Putamen (tissue), 1 donor: ENCODE measurements around the gene CNIH3.
A peak's percentile ranks its signal among the peaks of the same experiment; 100 is the strongest.

Source experiments
- DNase-seq: peaks from one replicate; pipeline ENCODE4 v3.0.0-alpha.2; 2016; ENCODE audit warnings: low spot score

Gene CNIH3

DNA sequence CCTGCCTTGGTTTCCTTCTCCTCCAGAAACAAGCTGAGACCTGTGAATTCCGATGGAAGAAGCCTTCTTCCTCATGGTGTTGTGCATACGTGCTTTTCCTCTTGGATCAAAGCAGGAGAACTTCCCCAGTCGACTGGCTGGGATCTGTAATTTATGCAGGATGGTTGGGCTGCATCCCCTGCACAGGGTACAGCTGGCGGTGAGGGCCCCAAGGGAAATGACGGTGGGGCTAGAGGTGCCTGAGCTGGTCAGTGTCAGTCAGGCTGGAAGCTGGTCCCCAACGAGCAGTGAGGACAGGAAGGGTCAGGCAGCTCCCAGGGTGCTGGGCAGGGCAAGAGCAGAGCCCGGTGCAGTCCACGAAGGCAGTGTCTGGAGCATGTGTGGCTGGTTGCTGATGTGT, 106.7 kb downstream of the CNIH3 start:
- no peak for DNase-seq

- no peak for DNase-seq
Observed at GRCh38 chr1:224724566-224724965, 108.4 kb downstream of the CNIH3 start.

DNA sequence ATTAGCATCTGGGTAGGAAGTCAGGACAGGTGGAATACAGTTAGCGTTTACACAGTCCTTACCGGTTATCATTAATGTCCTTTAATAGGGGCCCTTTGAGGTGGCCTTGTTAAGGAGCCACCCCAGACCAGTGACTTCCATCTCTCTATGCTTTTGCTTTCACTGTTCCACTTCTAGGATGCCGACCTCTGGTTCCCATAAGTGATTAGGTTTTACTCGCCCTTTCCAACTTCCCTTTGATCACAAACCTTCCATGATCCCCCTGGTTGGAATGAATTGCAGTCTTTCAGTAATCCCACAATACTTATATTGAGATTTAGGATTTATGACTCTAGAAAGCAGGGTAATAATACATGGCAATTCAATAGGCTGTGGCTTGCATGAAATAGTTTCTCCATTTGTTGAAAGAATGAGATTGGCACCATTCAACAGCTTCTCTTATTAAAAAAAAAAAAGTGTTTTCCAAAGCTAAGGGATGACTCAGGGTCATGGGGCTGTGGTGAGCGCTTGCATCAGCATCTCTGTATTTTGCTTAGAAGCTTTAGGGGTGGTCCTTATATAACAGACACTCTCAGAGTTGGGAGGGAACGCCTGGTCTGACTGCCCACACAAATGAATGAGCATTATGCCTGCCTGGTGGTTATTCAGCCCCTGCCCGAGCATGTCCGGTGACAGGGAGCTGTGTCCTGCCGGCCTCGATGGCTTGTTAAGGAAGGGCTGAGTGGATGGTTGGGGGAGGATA, 110.5 kb downstream of the CNIH3 start:
- no peak for DNase-seq

DNA sequence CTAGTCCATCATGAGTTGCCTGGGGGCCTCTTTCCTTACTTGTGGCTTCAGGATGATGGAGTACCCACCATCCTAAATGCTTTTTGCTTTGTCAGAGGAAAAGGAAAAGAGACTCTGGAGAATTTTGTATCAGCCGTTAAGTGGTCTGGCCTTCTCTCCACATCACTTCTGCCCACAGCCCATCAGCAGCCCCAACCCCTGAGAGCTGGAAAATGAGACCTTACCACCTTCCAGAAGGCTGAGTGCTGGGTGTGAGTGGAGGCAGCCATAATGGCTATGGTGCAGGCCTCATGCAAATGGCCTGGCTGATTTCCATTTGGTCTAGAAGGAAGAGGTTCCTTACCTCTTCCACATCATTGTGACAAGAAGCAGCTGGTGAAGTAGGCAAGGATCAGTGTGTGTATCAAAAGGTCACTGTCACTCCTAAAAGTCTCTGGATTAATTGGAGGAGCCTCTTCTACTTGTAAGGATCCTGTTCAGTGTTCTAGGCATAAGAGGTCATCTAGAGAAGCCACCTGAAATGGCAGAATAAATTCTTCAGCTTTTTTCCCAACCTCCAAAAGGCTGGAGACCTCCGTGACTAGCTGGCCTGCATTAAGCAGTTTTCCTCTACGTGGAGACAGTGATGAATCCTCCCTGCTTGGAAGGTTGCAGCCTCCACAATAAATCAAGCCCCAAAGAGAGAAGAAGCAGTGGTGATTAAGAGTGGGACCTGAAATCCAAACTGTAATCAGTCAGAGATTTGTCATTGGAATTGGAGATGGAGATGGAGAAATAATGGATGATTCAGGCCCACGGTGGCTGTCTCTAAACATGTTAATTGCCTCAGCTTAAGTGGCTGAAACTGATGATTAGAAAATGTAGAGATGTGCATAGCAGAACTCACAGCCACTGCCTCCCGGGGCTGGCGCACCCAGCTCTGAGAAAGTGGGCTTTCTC, 111.5 kb downstream of the CNIH3 start:
- no peak for DNase-seq

DNA sequence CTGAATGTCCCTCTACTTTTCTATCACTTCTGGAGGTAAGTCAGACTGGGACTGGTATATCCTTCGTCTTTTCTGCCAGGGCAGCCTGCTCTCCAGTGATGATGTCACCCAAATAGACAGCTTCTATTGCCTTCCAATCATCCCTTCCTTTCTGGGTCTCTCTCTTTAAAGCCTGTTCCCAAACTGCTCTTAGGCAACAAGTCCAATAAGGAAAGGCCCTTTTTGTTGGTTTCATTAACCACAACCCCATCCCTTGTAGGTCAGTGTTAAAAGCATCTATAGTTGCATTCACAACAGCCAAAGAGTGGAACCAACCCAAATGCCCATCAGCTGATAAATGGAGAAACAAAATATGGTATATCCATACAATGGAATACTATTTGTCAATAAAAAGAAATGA, 114.4 kb downstream of the CNIH3 start:
- DNase-seq, result no peak

DNA sequence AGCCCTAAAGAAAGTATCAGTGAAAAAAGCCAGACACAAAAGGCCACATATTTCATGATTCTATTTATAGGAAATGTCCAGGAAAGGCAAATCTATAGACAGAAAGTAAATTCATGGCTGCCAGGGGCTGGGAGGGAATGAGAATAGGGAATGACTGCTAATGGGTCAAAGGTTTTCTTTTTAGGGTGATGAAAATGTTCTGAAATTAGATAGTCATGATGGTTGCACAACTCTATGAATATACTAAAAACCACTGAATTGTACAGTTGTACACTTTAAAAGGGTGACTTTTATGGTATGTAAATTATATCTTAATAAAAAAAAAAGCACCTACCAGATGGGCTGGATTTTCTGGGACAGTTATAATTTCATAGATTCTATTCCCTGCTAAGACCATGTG, 114.8 kb downstream of the CNIH3 start:
- no peak for DNase-seq

DNA sequence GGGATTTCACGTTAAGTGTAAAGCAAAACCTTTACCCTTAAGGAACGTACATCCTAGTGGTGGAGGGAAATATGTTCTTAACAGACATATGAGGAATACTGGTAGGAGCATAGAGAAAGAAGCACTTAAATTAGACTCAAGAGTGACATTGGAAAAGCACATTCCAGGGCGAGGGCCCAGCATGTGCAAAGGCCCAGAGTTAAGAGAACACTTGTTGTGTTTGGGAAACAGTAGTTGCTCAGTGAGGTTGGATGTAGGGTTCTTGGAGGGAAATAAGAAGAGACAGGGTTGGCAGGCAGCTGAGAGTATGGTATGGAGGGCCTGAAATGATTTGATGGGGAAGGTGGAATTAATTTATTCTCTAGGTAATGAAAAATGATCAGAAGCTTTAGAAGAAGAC, 115.5 kb downstream of the CNIH3 start:
- no peak for DNase-seq

DNA sequence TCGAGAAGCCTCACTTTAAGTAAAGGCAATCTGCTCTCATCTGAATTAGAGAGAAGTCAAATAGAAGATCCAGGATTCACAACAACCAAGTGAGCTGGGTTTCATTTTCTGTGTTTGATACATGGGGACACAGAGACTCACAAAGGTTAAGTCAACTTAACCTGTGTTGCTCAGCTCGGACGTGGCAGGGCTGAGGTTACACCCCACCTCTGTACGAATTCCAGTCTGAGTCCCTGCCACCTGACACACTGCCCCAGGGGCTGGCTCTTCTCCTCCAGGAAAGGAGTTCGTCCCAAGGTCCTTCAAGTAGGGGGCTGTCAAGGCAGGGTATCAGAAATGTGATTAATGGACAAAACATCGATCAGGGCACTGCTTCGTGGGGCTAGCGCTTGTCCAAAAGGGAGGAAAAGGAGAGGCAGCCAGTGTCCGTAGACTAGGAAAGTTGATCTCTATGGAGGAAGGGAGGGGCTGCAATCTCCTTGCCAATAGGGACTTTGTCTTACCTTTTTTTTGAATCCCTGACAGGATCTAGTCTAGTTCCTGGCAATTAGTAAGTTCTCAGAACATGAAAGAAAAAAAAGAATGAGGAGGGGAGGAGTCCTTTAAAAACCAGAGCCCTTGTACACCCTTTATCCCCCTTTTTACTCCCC, 116.4 kb downstream of the CNIH3 start:
- no peak for DNase-seq

DNA sequence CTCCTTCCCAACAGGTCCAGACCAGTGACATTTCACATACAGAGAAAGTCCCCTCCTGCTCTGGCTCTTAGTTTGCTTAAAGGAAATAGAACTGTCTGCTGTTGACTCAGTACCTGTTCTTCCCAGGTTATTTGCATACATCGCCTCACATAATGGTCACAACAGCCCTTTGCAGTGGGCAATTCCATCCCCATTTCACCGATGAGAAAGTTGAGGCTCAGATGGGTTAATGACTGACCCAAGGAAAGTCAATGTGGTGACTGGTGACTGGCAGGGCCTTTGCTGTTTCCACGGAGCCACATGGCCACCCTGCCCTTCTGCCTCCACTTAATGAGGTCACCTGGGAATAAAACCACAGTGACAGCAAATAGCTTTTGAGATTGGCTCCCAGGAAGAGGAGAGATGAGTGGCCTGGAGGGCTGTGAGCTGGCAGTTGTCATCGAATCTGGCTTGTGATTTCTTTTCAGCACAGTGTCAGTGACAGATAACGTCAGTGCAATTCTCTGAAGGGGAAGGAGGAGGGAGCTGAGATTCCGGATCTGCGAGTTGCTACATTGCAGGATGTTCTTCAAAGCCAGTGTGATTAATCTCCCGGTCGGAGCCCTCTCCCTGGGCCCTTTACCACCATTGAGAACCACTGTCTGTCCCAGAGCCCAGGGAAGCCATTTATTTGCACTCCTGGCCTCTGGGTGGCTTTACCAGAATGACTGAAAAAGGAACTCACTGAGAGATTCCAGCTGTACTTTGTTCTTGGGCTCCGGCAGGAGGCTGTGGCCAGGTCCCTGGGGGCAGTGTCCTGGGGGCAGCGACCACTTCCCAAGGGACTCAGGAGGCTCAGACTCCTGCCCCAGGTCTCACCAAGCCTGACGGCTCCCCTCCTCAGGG, 117.2 kb downstream of the CNIH3 start:
- DNase-seq, result no peak

- DNase-seq, result no peak
Observed at GRCh38 chr1:224734261-224734935, 118.3 kb downstream of the CNIH3 start.

GRCh38 chr1:224735159-224735558, 119.0 kb downstream of the CNIH3 start:
- no peak for DNase-seq

DNA sequence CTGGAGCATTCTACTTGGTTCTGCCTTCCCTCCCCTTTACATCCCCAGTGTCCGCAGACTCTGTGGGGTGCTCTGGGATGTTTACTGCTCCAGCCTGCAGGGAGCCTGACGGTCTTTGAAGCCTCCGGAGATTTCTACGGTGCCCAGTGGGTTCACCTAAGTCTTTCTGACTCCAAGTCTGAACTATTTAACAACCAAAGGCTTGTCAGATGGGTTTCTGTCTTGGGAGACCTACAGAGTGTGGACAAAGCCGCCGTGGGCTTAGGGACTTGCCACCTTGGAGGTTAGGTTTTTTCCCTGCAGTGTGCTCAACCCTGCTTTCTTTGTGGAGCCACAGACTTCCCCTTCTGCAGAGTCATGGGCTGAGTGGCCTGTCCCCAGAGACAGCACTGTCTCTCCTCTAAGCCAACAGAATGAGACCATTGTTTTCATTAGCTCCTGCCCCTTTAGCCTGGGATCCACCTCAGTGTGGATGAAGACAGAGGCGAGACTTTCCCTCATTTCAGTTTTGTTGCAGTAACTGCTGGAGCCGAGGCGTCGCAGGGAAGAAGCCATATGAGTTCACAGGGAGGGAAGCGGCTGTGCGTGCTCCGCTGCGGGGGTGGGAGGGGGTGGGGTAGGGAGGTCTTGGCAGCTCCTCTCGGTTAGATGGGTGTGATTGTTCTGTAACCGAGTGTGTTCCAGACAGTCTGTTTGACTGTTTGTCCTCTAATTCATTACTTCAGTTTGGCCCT, 120.7 kb downstream of the CNIH3 start:
- DNase-seq, result peak; percentile 49

DNA sequence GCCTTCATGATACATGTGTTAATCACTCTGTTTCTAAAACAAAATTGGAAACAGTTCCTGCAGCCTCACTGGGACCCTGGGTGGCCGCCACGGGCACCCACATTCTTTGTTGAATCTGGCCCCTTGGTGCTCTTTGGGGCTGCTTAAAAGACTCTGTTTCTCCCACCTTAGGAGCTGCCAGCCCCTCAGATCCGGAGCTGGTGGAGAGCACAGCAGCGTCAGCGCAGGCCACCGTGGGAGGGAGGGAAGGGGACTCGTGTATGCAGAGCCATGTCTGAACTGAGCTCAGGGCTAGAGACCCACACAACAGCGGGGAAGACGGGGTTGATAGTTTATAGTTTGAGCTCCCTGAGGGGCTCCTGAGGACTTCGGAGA, 121.2 kb downstream of the CNIH3 start:
- DNase-seq, result no peak

- no peak for DNase-seq
Observed at GRCh38 chr1:224739303-224739996, 123.3 kb downstream of the CNIH3 start.

DNA sequence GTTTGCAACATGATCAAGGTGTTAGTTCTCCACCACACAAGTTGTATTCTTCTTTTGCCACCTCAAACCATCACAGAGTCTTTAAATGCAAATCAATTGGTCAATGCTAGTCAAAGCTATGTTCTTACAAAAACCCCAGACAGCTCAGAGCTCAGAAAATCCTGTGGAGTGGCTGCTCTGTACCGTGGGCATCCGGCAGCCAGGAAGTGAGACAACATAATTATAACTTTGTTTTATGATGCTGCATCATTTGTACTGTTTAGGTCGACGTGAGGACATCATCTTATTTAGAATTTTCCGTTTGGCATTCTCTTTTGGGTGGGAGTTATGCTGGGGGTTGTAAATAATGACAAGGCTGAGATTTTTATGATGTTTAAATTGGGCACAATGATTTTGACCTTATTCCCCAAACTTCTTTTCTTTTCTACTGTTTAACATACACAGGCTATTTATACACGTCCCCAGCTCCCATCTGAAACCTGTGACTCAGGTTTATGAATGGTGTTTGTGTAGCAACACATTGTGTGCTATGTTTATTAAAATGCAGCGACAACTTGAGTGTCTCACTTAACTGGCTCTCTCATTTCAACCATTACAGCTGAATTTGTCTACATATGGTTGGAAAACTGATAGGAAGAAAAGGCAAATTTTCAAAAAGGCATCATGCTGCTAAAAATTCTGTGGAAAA, 124.0 kb downstream of the CNIH3 start:
- no peak for DNase-seq

DNA sequence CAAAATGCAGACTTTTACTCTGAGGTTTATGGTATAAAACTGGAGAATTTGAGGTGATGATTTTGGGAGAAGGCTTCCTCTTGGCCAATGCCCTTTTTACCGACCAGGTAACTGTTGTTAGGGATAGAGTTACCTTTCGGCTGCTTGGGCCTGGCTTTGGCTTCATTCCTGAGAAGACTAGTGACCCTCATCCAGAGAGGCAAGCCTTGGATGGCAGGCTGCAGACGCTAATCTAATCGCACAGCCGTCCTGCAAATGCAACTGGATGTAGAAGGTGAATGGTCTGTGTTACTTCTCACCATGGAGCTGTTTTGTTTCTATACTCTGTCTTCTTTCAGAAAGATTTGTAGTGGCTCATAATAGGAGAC, 124.6 kb downstream of the CNIH3 start:
- DNase-seq, result no peak

GRCh38 chr1:224742349-224742748, 126.2 kb downstream of the CNIH3 start:
- DNase-seq, result no peak

GRCh38 chr1:224743608-224744164, 127.6 kb downstream of the CNIH3 start:
- no peak for DNase-seq

DNA sequence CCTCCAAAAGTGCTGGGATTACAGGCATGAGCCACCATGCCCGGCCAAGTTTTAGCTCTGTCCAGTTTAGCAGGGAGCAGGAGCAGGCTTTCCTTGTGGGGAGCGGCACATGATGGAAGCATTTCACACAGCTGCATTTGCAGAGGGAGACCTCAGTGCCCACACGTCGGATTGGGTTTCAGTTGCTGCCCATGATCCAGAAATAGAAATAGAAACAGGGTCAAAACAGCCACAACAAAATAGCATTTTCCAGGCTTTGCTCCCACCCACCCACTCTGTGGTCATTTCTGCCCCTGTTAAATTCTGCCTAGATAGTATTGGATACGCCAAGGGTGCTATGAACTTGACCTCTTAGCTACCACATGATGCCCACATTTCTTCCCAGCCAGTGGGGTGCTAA, 128.4 kb downstream of the CNIH3 start:
- DNase-seq, result no peak
